Parathyroid adenoma (tissue), 2 donors: ENCODE data around the gene LTO1.

Source experiments
- H2AFZ ChIP-seq: fragments of 300-600 bp; sonication (generic); one replicate; pipeline ENCODE4 v1.7.0; 2017; ENCODE audit warnings: antibody characterized with exemption, mild to moderate bottlenecking
- H3K27ac ChIP-seq: fragments of 300-600 bp; sonication (generic); one replicate; pipeline ENCODE4 v1.7.0; 2017
- H3K27me3 ChIP-seq: fragments of 300-600 bp; sonication (generic); one replicate; pipeline ENCODE4 v1.7.0; 2017; ENCODE audit warnings: low read length; ENCODE audit not compliant: control insufficient read depth, insufficient read depth
- H3K36me3 ChIP-seq: fragments of 300-600 bp; sonication (generic); one replicate; pipeline ENCODE4 v1.7.0; 2017; ENCODE audit warnings: low read length; ENCODE audit not compliant: control insufficient read depth, insufficient read depth
- H3K4me1 ChIP-seq: fragments of 300-600 bp; sonication (generic); one replicate; pipeline ENCODE4 v1.7.0; 2017; ENCODE audit warnings: control low read depth
- H3K4me2 ChIP-seq: fragments of 300-600 bp; sonication (generic); one replicate; pipeline ENCODE4 v1.7.0; 2017; ENCODE audit warnings: low read length
- H3K4me3 ChIP-seq: fragments of 300-600 bp; sonication (generic); one replicate; pipeline ENCODE4 v1.7.0; 2017; ENCODE audit warnings: low read depth, low read length
- H3K79me2 ChIP-seq: fragments of 300-600 bp; sonication (generic); one replicate; pipeline ENCODE4 v1.7.0; 2017; ENCODE audit warnings: control low read depth
- H3K9ac ChIP-seq: fragments of 300-600 bp; sonication (generic); one replicate; pipeline ENCODE4 v1.7.0; 2017; ENCODE audit warnings: mild to moderate bottlenecking
- H3K9me3 ChIP-seq: fragments of 300-600 bp; sonication (generic); one replicate; pipeline ENCODE4 v1.7.0; 2017; ENCODE audit warnings: low read length; ENCODE audit not compliant: control insufficient read depth
- TF ChIP-seq, protein P1 (sequence below): fragments of 300-600 bp; sonication (generic); IDR thresholded peaks from one replicate; pipeline ENCODE4 v1.7.0; 2017; ENCODE audit warnings: antibody characterized with exemption, mild to moderate bottlenecking
- donor health status: primary hyperparathyroidism.

LTO1 gene

GRCh38 chr11:69711822-69712801 lies 37.0 kb upstream of the LTO1 start:
- Histone ChIP-seq H3K9ac (no peak overlapping the region), H2AFZ (no peak overlapping the region), H3K27me3 (no peaks in the 10 kb centered on the region), H3K27ac (no peak overlapping the region), H3K4me3 (no peak overlapping the region), H3K4me2 (no peak overlapping the region), H3K9me3 (no peaks in the 10 kb centered on the region), H3K36me3 (no peaks in the 10 kb centered on the region), H3K4me1 (no peaks in the 10 kb centered on the region), H3K79me2 (no peaks in the 10 kb centered on the region)
- TF ChIP-seq, protein P1, sequence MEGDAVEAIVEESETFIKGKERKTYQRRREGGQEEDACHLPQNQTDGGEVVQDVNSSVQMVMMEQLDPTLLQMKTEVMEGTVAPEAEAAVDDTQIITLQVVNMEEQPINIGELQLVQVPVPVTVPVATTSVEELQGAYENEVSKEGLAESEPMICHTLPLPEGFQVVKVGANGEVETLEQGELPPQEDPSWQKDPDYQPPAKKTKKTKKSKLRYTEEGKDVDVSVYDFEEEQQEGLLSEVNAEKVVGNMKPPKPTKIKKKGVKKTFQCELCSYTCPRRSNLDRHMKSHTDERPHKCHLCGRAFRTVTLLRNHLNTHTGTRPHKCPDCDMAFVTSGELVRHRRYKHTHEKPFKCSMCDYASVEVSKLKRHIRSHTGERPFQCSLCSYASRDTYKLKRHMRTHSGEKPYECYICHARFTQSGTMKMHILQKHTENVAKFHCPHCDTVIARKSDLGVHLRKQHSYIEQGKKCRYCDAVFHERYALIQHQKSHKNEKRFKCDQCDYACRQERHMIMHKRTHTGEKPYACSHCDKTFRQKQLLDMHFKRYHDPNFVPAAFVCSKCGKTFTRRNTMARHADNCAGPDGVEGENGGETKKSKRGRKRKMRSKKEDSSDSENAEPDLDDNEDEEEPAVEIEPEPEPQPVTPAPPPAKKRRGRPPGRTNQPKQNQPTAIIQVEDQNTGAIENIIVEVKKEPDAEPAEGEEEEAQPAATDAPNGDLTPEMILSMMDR = no peak

DNA sequence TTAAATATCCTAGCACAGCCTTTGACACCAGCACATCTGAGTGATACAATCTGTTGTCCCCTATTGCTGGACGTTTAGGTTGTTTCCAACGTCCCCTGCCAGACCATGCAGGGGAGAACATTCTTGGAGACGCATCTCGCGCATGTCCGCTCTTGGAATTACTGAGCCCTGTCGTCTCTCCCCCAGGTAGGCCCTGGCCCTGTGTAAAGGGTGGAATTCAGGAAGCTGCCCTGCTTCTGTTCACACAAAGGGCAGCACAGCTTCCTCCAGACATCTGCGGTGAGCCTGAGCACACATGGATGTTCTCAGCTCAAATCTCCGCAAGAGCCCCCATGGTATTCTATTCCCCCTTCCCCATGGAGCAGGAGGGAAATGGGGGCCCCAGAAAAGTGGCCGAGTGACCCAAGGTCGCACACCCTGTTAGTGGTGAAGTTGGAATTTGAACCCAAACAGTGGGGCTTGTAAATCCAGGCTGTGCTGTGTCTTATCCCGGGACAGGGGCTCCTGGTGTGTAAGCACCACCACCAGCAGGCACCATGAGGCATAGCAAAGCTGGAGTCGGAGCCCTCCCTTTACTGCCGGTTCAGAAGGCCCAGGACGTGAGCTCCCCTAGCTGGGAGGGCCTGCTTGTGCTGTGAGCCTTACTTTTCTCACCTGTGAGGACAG lies 33.7 kb upstream of the LTO1 start:
- H2AFZ ChIP-seq = peak overlapping the region; percentile 64
- TF ChIP-seq, protein P1 = peak; percentile 29
- no peaks in the 10 kb centered on the region for H3K4me1 ChIP-seq

DNA sequence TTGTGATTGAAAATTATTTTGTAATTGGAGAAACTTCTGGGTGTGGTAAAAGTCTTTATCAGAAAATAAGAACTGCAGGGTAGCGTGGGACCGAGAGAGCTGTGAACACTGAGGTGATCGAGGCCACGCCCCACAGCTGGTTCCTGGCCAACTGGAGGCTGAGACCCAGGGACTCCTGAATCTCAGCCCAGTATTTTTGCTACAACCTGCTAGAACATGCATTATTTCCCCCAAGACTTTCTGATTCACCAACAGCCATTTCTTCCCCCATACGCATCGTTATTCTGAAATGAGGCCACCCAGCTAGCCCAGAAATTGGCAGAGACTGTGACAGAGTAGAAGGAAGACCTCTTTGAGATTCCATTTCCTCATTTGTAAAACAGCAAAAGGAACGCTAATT lies 32.0 kb upstream of the LTO1 start:
- no peaks in the 10 kb centered on the region for H3K79me2 ChIP-seq
- H3K9me3 ChIP-seq = no peaks in the 10 kb centered on the region
- no peaks in the 10 kb centered on the region for H3K27me3 ChIP-seq
- H3K36me3 ChIP-seq = no peaks in the 10 kb centered on the region
- H3K9ac ChIP-seq = no peak overlapping the region
- TF ChIP-seq, protein P1 = no peak
- no peaks in the 10 kb centered on the region for H3K4me1 ChIP-seq
- no peak overlapping the region for H2AFZ ChIP-seq
- no peak overlapping the region for H3K27ac ChIP-seq
- H3K4me2 ChIP-seq = no peak overlapping the region
- no peak overlapping the region for H3K4me3 ChIP-seq

More for the DNA sequence above, 33.7 kb upstream of the LTO1 start:
- Histone ChIP-seq H3K9ac (no peak overlapping the region), H3K27ac (no peak overlapping the region), H3K79me2 (no peaks in the 10 kb centered on the region), H3K36me3 (no peaks in the 10 kb centered on the region), H3K27me3 (no peaks in the 10 kb centered on the region), H3K9me3 (no peaks in the 10 kb centered on the region), H3K4me2 (no peak overlapping the region), H3K4me3 (no peak overlapping the region)

GRCh38 chr11:69705901-69706787 lies 31.0 kb upstream of the LTO1 start:
- no peak overlapping the region for H3K27ac ChIP-seq
- no peak overlapping the region for H3K4me3 ChIP-seq
- TF ChIP-seq, protein P1 = no peak
- H3K9me3 ChIP-seq = no peaks in the 10 kb centered on the region
- no peak overlapping the region for H3K9ac ChIP-seq
- H3K79me2 ChIP-seq = no peaks in the 10 kb centered on the region
- no peaks in the 10 kb centered on the region for H3K27me3 ChIP-seq
- no peak overlapping the region for H3K4me2 ChIP-seq
- H2AFZ ChIP-seq = no peak overlapping the region
- H3K4me1 ChIP-seq = peaks cover 1% of the 10 kb centered on the region
- H3K36me3 ChIP-seq = no peaks in the 10 kb centered on the region
